ENCODE data around the gene SSBP2.
"Not testable (repeated sequence)": the region's sequence is repeated elsewhere in the genome, so short reads cannot be mapped to it uniquely, and the experiment has no call there.

The SSBP2 gene

DNA sequence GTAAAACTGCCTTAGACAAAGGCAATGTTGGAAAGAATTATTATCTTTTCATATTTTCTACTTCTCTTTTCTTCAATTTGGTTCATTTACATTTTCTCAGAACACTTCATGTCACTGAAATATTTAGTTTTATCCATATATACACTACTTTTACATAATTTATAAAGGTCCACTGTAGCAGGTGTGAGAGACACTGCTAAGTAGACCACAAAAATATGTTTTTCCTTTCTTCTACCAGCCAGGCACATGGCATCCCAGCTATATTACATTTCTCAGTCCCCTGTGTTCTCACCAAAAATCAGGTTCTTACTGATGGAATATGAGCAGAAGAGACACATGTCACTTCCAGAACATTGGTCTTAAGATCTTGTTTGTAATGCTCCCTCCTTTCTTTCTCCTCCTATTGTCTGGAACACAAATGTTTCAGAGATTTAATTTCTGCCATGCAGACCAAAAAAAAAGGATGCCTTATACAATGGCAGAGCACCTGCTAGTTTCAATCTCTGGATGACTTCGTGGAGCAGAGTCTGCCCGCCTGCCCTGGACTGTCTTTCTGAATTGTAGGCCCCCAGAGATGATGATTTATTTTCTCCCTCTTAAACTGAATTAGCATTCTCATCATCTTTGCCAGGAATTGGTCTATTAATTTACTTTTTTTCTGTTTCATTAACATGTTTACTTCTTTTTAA, 231.5 kb downstream of the SSBP2 start:
- no peak for DNase-seq

DNA sequence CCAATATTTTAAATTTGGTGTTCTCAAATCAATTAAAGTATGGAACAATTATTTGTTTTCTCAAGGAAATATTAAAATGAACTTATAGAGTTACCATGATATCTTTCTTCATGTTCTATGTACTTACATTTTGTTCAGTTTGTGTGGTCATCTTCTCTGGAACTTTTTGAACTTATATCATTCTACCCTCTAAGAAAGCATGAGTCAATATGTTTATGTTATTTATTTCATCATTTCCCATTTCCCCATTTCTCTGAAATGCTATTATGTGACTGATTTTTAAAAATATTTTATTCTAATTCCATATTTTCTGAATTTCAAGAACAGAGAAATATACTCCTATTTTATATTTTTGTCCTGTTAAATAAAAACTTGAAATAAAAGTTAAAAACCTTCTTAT, 233.4 kb downstream of the SSBP2 start:
- DNase-seq: no peak

DNA sequence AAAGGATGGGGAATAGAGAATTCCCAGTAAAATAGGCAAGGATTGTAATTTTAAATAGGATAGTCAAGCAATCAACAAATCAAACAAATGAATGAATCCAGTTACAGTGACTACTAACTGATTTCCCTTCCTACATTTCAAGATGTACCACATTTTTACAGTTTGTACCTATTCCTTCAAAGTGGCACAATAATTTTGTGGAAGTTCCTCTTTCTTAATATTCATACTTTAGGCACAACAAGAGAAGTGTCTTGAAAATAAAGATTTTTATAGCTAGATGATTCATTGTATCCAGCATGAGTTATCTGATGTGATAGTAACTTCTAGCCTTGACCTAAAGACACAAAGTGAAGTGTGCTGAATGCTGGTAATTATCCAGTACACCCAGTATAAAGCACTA, 234.8 kb downstream of the SSBP2 start:
- DNase-seq: no peak

DNA sequence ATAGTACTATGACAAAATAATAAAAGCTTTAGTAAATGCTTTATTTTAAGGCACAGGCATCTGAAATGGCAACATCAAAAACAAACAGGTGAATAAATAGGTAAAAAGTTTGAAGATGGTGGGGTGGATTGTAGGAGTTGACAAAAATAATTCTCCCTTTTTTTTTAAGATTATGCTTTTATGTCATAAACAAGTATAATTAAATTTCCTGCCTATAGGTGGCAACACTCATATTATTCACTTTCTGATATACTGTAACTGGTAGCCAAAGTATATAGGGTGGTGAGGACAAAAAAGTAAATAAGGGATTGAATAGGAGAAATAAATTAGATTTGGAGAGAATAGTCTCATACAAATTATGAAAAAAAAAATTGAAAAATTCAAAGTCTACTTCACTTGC, 236.9 kb downstream of the SSBP2 start:
- DNase-seq: no peak

DNA sequence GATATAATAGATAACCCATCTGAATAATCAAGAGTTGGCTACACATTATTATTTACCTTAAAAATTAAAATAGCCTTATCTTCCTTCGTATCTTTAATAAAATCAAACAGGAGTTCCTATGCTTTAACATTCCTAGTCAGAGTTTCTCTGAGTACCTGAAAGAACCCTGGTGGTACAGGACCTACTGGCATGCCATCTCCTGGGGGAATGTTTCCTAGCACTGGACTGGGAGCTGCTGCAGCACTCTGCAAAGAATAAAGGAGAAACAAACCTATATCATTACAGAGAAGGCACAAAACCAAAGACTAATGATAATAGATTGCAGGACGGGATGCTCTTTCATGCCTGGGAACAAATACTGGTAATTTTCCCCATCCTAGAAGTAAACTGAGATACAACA, 237.4 kb downstream of the SSBP2 start:
- DNase-seq: no peak

DNA sequence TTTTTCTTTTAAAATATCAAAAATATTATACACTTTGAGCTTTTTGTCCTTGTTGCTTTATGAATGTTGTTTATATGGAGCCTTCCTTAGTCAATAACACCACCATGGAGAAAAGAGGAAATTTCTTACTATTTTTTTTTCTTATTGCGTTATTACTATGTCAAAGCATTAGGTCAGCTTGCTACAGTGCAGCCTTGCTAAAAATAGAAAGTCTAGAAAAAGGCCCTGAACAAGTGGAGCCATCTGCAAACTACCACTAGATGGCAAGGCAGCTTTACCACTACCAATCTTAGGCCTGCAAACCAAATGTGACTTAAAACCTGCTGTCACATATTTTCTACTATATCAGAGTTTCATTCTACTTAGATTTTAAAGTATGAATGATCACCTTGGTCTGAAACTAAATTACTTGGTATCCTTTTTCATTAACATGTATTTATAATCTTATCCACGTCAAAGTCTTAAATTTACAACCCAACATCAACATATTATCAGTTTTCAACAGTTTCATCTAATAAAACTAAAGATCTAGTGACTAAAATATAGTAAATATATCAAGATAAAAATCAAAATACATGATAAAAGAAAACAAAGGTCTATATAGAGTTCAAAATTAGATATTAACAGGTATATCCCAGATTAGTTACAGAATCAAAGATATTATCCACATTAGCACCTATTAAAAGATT, 243.9 kb downstream of the SSBP2 start:
- DNase-seq: peak; percentile 76

DNA sequence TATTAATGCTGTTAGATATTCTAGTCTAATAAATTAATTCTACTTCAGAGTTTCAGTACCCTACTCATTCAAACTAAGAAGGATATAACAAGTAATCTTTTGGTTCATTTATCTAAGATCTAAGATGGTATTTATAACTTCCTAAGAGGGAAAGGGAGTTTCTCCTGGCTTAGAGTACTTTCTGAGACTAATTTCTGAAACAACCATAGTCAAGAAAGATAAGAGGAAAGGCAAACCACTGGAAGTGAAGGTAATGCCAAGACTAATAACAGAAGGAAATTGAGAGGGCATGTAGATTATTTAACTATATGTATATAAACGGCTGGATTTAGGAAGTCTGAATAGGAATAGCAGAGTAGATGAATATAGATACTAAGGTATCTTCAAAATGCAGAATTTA, 244.5 kb downstream of the SSBP2 start:
- DNase-seq: no peak

DNA sequence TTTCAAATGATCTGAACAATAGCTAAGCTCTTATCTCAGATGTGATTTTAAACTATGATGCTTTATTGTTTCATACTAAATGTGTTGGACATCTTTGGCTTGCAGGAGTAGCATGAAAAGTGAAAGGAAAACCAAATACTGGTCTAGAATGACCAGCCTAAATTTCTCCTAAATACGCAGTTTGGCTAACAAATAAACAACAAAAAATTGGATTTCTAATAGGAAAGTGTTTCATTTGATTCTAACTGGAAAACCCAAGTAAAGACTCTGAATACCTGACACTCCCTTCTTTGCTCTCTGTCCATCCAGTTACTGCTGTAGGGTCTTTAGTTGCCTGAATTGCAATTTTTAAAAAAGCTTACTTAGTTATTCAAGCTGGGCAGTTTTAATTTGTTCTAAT, 245.2 kb downstream of the SSBP2 start:
- no peak for DNase-seq

DNA sequence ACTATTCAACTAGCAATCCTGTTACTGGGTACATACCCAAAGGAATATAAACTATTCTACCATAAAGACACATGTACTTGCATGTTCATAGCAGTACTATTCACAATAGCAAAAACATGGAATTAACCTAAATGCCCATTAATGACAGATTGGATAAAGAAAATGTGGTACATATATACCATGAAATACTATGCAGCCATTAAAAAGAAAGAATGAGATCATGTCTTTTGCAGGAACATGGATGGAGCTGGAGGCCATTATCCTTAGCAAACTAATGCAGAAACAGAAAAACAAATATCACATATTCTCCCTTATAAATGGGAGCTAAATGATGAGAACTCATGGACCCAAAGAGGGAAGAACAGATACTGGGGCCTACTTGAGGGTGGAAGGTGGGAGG, 247.3 kb downstream of the SSBP2 start:
- not testable (repeated sequence) for DNase-seq

DNA sequence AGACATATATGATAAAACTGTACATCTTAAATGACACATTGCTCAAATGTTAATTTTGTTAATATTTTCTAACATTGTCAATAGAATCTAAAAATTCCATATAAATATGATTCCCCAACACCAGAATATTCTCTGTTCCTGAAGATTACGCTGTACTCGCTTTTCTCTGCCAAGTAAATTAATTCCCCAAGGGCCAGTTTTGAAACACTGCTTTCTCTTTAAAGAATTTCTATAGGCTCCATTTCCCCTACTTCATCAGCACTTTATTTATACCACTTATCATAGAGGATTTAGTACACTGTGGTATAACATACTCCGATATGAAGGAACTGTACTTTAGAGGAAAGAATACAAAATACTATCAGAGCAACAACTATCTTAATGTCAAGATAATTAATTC, 255.6 kb downstream of the SSBP2 start:
- DNase-seq: no peak

DNA sequence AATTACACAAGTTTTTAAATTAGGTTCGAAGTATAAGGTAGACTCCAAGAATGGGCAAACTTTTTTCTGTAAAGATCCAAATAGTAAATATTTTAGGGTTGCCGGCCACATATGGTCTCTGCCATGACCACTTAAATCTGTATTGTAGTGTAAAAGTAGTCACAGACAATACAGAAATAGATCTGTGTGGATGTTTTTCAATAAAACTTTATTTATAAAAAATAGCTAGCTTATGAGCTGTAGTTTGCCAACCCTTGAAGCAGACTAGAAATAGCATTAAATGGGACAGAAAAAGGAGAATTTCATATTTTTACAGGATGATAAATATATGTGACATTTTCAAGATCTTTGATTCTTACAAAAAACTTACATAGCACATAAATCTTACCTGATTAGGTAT, 262.0 kb downstream of the SSBP2 start:
- no peak for DNase-seq

DNA sequence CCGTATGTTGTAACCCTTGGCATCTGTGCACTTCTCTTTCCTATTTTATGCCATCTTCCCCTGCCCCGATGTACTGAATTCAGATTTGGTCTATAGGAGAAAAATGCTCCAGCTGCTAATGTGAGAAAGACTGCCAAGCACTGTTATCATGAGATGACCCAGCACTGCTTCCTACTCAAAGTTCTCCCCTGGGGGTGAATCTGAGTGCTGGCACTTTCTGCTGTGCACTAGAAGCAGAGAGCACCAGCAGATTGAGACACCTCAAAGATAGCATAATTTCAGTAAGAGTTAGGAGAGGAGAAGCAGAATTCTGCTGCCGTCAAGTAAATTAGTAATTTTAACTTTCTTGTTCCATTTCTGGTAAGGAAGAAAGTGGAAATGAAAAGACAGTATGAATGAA, 264.2 kb downstream of the SSBP2 start:
- no peak for DNase-seq

DNA sequence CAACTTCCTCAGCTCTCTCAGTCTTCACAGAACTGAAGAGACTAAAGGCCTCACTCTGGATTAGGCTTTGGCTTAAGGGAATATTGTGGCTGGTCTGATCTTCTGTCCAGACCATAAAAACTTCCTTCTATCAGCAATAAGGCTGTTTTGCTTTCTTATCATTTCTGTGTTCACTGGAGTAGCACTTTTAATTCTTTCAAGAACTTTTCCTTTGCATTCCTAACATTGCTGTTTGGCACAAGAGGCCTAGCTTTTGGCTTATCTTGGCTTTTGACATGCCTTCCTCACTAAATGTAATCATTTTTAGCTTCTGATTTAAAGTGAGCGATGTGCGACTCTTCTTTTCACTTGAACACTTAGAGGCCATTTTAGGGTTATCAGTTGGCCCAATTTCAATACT, 268.3 kb downstream of the SSBP2 start:
- no peak for DNase-seq

DNA sequence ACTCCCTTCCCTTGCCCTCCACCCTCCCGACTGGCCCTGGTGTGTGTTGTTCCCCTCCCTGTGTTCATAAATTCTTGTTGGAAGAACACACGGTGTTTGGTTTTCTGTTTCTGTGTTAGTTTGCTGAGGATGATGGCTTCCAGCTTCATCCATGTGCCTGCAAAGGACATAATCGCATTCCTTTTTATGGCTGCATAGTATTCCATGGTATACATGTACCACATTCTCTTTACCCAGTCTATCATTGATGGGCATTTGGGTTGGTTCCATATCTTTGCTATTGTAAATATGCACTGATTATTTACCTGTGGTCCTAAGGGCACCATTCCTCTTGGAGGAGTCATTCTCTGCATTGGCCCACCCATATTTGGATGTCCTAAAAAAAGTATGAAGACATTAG, 277.5 kb downstream of the SSBP2 start:
- not testable (repeated sequence) for DNase-seq

DNA sequence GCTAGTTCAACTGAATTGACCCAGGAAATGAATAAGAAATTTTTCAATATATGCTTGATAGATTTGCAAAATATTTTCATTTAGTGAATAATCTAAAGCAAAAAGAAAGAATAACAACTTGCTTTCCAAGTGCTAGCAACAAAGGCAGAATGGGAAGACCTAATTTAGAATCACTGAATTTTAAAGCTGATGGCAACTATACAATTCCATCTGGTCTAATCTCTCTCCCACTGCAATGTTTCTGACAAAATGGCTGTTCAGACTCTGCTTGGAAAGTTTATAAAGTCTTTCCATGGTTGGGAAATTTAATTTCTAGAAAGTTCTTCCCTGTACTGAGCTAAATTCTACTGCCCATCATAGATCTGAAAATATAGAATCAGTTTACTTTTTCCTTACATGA, 281.2 kb downstream of the SSBP2 start:
- DNase-seq: no peak

DNA sequence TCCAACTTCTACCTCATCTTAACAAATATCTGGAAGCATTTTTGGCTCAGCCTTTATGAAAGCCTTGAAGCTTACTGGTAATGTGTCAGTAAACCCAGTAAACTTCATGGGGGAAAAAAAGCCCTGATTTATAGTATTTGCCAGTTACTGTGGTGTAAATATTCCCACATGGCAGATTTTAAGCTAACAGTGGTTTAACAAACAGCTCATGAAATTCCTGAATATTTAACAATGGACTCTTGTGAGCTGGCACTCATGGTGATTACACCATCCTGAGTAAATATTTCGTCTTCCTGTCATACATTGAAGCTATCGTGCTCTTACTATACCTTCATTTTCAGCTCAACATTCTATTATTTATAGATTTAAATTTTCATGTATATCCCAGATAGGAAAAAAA, 300.0 kb downstream of the SSBP2 start:
- DNase-seq: no peak

DNA sequence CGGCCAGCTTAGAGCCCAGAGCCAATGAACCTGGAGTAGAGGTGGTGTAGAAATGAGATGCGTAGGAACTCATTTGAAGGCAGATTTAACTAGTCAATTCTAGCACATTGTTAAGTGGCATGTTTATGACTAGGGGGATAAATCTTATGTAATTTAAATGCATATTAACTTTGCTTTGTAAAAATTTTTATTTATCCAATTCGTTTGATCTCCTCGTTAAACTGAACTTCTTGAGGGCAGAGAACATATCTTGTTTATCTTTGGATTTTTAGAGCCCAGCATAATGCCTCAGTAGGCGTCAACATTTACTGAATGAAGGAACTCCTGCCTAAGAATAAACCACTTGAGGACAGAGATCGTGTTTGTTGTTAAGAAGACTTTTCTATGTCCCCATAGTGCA, 315.9 kb downstream of the SSBP2 start:
- no peak for DNase-seq

DNA sequence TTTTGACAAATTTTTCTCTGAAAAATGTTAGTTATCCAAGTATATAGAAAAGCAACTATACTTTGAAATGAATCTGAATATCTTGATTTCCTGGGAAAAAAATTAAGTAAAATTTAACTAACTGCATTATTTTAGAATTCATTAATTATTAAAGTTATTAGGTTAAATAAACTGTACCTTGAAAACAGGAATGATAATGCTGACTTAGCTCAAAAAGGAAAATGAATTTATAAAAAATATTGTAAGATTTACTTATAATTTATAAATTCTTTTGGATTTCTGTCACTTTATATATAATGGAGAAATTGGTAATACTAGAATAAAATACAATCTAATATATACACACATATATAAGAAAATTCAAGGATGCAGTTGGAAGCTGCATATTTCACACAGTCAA, 320.9 kb downstream of the SSBP2 start:
- DNase-seq: no peak

DNA sequence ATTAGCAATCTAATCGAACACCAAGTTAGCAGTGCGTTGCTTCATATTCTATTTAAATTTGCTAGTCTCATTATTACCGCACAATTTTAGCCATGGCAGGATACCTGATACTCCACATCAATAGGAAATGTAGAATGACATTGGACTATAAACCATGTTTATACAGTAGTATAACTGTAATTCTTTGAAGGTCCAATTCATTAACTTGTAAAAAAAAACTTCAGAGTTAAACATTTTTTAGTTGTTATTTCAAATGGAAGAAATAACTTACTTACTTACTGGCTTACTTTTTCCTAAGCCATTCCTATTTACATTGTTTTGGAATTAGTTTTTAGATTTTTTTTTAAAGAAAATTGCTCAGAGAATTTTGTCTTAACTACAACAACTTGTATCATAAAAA, 321.5 kb downstream of the SSBP2 start:
- no peak for DNase-seq

DNA sequence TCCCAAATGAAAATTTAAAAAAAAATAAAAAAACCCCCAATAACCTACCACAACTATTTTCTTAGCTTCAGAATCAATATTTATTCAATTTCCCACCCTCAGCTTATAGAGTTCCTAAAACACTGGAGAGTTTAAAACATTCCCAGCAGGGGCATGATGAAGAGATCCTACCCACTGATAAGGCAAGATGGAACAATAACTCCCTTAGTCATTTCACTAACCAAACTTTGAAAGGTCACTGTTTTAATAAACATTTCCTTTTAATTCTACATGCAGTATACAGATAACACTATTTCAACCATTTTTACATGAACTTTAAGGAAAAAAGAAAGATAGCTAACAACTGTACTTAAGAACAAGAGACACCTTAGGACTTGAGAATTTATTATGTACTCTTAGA, 322.0 kb downstream of the SSBP2 start:
- DNase-seq: no peak

DNA sequence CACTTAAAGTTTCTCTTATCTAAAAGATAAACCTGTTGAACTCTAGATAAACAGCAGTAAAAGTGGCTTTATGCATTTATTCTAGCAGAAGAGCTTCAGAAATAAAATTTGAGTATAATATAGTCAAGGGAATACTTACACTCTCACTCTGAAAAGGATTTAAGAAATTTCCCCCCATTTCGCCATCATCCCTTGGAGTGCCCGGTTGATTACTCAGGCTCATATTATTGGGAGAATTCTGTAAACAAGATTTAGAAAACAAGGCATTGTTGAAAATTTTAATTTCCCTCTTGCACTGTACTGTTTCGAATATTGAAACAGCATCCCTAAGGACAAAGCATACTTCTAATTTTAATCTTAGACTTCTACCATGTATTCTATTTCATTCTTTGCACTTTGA, 322.5 kb downstream of the SSBP2 start:
- no peak for DNase-seq

DNA sequence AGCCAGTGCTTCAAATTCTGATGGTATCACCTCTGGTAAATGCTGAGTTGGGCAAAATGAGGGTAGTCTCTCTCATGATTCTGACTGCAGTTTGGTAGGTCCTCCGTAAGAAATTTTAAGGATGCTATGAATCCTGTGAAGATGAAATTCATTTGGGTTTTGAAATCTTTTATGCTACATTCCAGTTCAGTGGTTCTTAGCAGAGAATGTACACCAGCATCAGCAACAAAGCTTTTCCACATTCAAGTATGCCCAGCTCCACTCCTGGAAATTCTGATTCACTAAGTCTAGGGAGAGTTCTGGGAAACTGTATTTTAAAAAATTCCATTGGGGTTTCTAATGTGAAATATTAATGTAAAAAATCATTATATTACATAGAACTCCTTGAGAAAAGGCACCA, 323.3 kb downstream of the SSBP2 start:
- DNase-seq: no peak

DNA sequence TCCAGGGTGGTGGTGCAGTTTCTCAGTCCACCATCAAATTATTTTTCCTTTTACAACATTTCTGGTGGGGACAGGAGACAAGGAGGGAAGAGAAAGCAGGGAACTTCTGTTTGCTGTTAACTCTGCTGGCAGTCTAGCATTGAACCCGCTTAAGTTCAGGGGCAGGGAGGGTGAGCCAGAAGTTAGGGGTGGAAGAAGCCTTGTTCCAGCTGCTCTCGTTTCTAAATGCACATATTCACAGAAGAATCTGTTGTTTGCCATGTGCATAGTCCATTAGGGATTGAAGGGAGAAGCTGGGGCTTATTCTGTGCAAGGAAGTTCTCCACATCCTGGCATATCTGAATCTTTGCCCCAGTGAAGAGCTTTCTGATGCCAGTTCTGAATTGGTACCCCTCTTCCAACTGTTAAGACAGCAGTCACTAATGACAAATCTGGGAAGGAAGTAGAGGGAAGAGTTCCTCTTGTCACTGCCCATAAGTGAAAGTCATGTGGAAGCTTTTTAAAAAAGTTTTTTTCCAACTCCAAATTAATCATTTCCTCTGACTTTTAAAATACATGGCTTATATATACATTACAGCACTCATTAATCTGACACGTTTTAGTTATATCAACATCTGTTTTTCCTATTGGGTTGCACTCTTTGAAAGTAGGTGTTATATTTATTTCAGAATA, 324.4 kb downstream of the SSBP2 start:
- DNase-seq: no peak

DNA sequence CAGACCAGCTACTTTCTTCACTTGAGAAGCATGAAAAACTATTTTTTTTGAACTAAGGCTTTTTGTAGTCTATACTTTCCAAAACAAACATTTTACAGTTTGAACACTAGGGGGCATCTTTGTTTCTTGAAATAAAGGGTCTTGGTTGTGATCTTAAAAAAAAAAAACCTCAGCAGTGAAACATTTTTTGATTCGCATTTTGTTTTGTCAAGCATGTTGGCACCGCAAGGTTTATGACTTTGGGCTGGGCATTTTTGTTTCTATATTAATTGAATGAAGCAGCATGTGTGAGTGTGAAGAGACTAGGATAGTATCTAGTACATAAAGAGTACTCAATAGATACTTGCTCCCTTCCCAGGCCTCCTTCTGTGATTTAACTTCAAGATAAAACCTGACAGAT, 325.3 kb downstream of the SSBP2 start:
- no peak for DNase-seq

DNA sequence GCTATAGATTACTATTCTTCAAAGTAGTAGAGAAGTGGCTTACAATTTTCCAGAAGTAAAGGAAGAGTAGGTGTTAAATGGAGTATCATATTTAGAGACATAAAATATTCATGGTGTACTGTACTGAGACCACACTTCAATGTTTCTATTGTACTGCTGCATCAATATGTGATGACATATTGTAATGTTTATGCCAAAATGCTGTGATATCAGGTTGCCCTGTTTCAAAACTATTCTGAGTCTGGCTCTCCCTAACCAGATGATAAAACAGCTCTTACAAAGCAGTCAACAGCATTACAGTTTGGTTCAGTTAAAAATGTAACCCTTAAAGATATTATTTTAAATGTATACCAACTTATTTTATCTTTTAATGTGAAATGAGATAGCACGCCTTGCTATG, 326.2 kb downstream of the SSBP2 start:
- DNase-seq: no peak

Measured in left hindlimb (tissue), 1 donor.